C4-2B (cell line): ENCODE results near the gene CTDSPL.

ENCODE experiments used
- CTCF ChIP-seq: fragments of 450-650 bp; conservative IDR thresholded peaks from 2 replicates; pipeline ENCODE4 v1.5.1; 2017; ENCODE audit warnings: mild to moderate bottlenecking
- ZFX ChIP-seq: fragments of 450-650 bp; IDR thresholded peaks from 2 replicates; pipeline ENCODE4 v1.6.1; 2017

GRCh38 chr3:37907906-37908305 is 46.2 kb downstream of the CTDSPL start:
- TF ChIP-seq CTCF (no peak), ZFX (no peak)
